Large intestine (tissue), 3 donors: Measurements from ENCODE around the gene STK39. TPM values are rescaled to one million over a fixed set of nuclear protein-coding genes. Genes with fewer than 3 reads are reported as not detected.

Experiments
- DNase-seq, 2 donors: peaks; one replicate each; pipeline versions ENCODE4 v3.0.0 to v3.0.0-alpha.2; 2013
- H3K27ac ChIP-seq: one replicate; pipeline ENCODE4 v1.5.1; 2013; ENCODE audit warnings: low read length
- H3K27me3 ChIP-seq: 2 replicates; pipeline ENCODE4 v1.6.1; 2013; ENCODE audit warnings: low read length; ENCODE audit not compliant: control insufficient read depth, insufficient read depth
- H3K36me3 ChIP-seq: 2 replicates; pipeline ENCODE4 v1.6.1; 2013; ENCODE audit warnings: low read length; ENCODE audit not compliant: control insufficient read depth, insufficient read depth
- H3K4me1 ChIP-seq: one replicate; pipeline ENCODE4 v1.6.1; 2013; ENCODE audit warnings: low read length; ENCODE audit not compliant: control insufficient read depth, insufficient read depth
- H3K4me3 ChIP-seq: one replicate; pipeline ENCODE4 v1.5.1; 2013; ENCODE audit warnings: low read length
- H3K9me3 ChIP-seq: one replicate; pipeline ENCODE4 v1.6.1; 2013; ENCODE audit warnings: mild to moderate bottlenecking, low read depth, low read length, moderate library complexity; ENCODE audit not compliant: control insufficient read depth
- WGBS: methylation state at CpG from one replicate; pipeline ENCODE4 v1.1.5; 2013; ENCODE audit warnings: low lambda C conversion rate; ENCODE audit not compliant: insufficient coverage; 5-methylcytosine and 5-hydroxymethylcytosine counted together
- polyA plus RNA-seq: library from polyadenylated mRNA; unstranded; fragments of 120-200 nt; gene quantifications from one replicate; pipeline ENCODE4 v1.2.1, GENCODE V29; 2013

STK39 gene
- polyA plus RNA-seq, 1 donor = 22.4 TPM

DNA sequence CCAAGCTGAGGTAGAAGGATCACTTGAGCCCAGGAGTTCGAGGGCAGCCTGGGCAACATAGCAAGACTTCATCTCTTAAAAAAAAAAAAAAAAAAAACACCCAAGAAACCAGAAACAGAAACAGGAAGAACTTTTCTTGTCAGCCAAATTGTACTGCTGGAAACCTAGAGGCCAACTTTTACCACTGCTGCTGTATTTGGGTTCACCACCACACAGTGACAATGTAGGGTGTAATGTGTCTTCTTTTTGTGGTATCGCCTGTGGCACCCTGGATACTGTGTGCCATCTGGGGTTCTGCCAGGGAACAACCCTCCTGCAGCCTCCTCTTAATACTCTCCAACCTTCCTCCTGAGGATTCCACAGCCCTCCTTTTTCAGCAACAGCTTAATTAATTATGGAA, 72.6 kb downstream of the STK39 start:
- Histone ChIP-seq H3K36me3 (peaks cover 2% of the 10 kb centered on the region), H3K27me3 (no peaks in the 10 kb centered on the region), H3K4me1 (no peaks in the 10 kb centered on the region), H3K4me3 (no peak overlapping the region), H3K9me3 (no peaks in the 10 kb centered on the region), H3K27ac (no peak overlapping the region)
- no CpG with 5 or more reads among the region's 2 CpGs for WGBS
- DNase-seq = no peak

DNA sequence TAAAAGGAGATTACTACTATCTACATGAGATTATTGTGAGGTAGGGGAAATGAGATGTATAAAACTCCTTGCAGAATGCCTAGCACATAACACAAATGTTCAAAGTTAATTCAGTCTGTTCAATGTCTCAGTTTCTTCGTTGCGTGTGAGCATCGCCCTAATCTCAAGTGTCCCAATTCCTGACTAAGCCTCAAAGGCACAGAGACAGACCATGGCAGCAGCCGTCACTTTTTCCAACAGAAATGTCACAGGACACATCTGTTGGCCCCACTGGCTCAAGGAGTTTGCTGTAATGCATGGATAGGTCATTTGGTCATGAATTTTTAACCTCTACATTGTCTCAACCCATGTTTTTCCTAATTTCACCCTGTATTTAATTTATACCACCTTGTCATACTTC, 75.3 kb downstream of the STK39 start:
- H3K27me3 ChIP-seq = no peaks in the 10 kb centered on the region
- H3K27ac ChIP-seq = no peak overlapping the region
- no peak for DNase-seq
- peaks cover 2% of the 10 kb centered on the region for H3K36me3 ChIP-seq
- 100% methylated on average over 1 of the region's 4 CpGs for WGBS
- no peaks in the 10 kb centered on the region for H3K4me1 ChIP-seq
- H3K9me3 ChIP-seq = no peaks in the 10 kb centered on the region
- H3K4me3 ChIP-seq = no peak overlapping the region

DNA sequence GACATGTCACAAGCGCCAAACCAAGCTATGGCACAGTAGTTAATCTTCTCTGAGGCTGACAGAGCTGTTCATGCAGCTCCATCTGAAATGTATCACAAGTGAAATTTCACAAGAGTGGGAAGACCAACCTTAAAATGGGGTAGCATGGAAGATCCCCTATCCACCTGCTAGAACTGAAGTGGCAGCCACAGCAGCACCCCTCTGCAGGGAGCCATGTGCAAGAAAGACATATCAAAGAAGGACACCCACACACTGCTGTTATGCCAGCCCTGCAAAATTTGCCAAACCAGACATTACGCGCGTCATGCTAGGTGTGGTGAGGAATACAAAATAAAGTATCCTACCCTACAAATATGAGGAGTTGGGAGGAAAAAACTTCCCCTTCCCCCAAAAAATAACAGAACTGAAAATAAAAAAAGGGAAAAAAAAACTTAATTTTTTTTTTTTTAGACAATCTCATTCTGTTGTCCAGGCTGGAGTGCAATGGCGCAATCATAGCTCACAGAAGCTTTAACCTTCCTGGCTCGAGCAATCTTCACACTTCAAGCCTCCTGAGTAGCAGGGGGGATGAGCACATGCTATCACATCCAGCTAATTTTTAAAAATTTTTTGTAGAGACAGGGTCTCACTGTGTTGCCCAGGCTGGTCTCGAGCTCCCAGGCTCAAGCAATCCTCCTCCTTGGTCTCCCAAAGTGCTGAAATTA, 76.2 kb downstream of the STK39 start:
- Histone ChIP-seq H3K4me1 (no peaks in the 10 kb centered on the region), H3K27me3 (no peaks in the 10 kb centered on the region), H3K9me3 (no peaks in the 10 kb centered on the region), H3K36me3 (peaks cover 9% of the 10 kb centered on the region), H3K4me3 (no peak overlapping the region), H3K27ac (no peak overlapping the region)
- WGBS = 100% methylated on average over 1 of the region's 7 CpGs
- no peak for DNase-seq

DNA sequence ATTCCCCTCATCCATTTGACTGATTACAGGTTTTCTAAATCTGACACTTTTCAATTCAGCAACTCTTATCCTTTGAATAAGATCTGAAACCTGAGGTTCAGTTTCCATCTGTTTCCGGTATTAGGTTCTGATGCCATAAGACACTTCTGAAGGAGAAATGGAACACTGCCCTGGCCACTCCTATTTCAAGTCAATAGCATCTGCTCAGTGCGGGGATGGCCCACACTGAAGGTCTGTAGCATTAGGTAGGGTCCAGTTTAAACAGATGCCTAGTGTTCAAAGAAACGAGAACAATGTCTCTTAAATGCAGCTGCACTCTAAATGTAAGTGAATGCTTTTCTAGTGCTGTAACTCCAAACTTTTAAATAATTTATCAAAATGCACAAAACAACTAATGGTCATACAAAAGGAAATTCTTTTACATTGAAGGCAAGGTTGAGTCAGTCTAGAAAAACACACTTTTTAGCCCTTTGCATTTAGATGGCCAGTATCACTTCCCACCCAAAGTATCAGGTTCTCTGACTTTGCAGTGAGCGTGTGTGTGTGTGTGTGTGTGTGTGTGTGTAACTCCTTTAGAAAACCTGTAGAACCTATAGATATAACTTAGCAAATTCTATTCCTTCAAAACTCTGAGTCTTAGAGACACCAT, 78.2 kb downstream of the STK39 start:
- Histone ChIP-seq H3K4me1 (no peaks in the 10 kb centered on the region), H3K27ac (no peak overlapping the region), H3K27me3 (no peaks in the 10 kb centered on the region), H3K36me3 (peaks cover 11% of the 10 kb centered on the region), H3K4me3 (no peak overlapping the region), H3K9me3 (no peaks in the 10 kb centered on the region)
- no CpG with 5 or more reads among the region's 4 CpGs for WGBS
- DNase-seq = no peak

DNA sequence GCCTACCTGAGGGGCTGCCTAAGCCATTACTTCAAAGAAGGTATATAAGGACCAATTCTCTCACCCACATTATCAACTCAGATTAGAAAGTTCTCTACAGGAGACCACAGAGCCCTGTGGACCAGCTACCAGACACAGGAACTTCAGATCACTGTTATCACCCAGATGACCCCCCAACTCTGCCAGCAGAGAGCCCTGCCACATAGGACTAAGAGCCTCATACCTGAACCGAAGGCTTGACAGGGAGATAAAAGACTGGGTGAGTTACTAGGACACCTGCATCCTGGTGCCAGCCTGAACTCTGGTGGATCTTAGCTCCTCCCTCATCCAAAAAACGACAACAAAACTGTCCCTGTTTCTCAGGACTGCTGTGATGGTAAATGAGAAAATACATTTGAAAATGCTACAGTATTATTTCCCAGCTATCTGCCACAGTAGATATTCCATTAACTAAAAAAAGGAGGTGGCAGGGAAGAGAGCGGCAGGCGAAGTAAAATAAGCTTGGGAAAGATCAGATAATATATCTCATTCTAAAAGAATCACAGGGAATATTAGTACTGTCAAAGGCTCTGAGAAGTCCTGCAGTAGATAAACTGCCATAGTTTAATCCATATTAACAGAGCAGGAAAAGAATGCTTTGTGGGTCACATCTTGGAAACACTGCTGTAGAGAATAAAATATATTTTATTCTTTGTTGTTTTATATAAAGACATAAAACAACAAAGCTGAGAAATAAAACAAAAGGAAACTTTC, 79.7 kb downstream of the STK39 start:
- no peaks in the 10 kb centered on the region for H3K9me3 ChIP-seq
- H3K4me1 ChIP-seq = no peaks in the 10 kb centered on the region
- no peak overlapping the region for H3K4me3 ChIP-seq
- peaks cover 11% of the 10 kb centered on the region for H3K36me3 ChIP-seq
- no peaks in the 10 kb centered on the region for H3K27me3 ChIP-seq
- no peak overlapping the region for H3K27ac ChIP-seq
- 100% methylated on average over 2 of the region's 4 CpGs for WGBS
- no peak for DNase-seq

DNA sequence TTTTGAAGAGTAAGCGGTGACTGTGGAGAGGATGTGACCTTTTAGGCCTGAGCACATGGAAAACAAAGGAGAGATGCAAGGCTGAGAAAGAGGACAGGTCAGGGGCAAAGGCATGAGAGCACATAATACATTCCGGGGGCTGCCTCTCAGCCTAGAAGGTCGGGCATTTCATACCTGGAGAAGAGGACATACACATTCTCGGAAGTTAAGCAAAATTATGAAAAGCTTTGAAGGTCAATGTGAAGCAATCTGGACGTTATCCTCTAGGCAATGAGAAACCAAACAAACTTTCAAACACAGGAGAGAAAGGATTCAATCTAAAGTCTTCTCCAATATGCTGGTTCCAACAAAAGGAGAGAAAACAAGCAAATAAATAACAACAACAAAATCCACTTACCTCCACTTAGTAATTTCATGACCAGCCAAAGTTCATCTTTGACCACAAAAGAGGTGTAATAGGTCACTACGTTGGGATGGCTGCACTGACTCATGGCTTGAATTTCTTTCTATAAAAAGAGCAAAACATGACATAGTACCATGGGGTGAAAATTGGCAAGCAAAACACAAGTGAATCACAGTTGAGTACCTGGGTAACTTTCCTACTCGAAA, 80.4 kb downstream of the STK39 start:
- DNase-seq = no peak
- Histone ChIP-seq H3K4me1 (no peaks in the 10 kb centered on the region), H3K27me3 (no peaks in the 10 kb centered on the region), H3K27ac (no peak overlapping the region), H3K36me3 (peaks cover 11% of the 10 kb centered on the region), H3K9me3 (no peaks in the 10 kb centered on the region), H3K4me3 (no peak overlapping the region)
- WGBS = 80% methylated on average over 3 of the region's 7 CpGs

DNA sequence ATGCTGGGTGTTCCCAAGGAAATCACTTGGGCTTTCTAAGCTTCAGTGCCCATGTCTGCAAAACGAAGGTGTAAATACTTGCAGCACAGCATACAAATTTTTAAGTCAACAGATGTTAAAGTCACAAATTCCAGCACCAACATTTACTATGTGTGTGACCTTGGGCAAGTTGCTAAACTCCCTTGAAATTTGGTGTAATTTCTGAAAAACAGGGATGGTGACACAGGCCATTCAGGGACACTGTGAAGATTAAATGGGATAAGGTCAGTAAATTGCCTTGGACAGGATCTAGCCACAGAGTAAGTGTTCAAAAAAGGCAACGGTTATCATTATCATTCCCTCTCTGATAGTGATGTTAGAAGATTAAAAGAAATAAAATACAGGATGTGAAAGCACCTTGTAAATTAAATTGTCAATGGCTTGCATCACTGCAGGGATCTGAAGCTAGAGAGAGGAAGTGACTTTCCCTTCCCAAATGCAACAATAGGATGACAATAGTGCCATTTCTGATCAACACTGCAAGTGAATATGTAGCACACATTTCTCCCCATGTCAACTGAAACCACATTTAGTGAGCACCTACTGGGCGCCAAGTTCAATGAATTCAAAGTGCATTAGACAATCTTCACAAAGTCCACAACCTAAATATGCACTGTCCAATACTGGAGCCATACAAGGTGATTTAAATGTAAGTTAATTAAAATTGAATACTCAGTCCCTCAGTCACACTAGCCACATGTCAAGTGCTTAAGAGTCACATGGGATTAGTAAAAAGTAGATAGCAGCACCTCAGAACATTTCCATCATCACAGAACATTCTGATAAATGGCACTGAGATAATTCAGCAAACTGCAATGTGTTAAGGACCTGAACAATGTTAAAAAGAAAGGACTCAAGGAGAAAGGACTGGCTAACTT, 81.2 kb downstream of the STK39 start:
- H3K27ac ChIP-seq = no peak overlapping the region
- WGBS = 80% methylated on average over 2 of the region's 3 CpGs
- no peaks in the 10 kb centered on the region for H3K4me1 ChIP-seq
- H3K27me3 ChIP-seq = no peaks in the 10 kb centered on the region
- peaks cover 11% of the 10 kb centered on the region for H3K36me3 ChIP-seq
- H3K9me3 ChIP-seq = no peaks in the 10 kb centered on the region
- no peak for DNase-seq
- H3K4me3 ChIP-seq = no peak overlapping the region

DNA sequence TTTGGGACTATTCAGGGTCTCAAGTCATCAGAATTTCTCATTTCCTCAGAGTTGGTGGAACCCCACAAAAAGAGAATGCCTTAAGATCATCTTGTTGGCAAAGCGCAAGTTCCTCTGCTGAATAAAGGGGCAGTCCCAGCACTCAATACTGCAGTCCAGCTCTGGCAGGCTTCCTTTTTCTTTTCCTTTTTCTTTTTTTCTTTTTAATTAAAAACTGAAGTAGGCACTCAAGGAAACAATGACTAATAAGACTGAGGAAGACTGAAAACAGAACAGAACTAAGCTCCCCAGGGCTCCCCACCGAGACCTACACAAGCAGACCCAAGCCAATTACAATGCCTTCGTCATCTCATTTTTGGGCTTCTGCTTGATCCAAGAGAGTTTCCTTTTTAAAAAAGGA, 82.0 kb downstream of the STK39 start:
- H3K27ac ChIP-seq = no peak overlapping the region
- peaks cover 13% of the 10 kb centered on the region for H3K36me3 ChIP-seq
- H3K27me3 ChIP-seq = no peaks in the 10 kb centered on the region
- WGBS = 94% methylated on average over 3 of the region's 3 CpGs
- no peak overlapping the region for H3K4me3 ChIP-seq
- no peaks in the 10 kb centered on the region for H3K9me3 ChIP-seq
- H3K4me1 ChIP-seq = no peaks in the 10 kb centered on the region
- DNase-seq = no peak

DNA sequence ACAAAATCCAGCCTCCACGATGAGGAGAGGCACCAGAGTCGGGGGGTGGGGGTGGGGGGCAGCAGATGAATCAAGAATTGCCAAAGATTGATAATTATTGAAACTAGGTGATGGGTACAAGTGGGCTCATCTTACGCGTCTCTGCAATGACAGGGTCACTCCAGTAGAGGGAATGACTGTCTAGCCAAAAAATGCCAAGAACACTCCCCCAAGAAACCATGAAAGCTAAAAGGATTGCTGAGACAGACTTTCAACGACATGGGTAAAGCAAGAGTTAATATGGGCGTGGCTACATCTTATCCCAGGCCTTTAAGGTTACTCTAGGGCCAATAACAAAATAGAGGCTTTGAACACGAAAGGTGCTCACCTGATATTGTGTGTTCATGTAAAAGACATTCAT, 86.5 kb downstream of the STK39 start:
- H3K4me3 ChIP-seq = no peak overlapping the region
- no peaks in the 10 kb centered on the region for H3K9me3 ChIP-seq
- DNase-seq = no peak
- peaks cover 1% of the 10 kb centered on the region for H3K4me1 ChIP-seq
- no peak overlapping the region for H3K27ac ChIP-seq
- 82% methylated on average over 2 of the region's 7 CpGs for WGBS
- H3K36me3 ChIP-seq = peaks cover 7% of the 10 kb centered on the region
- no peaks in the 10 kb centered on the region for H3K27me3 ChIP-seq
